Sigmoid colon (tissue), 7 donors: ENCODE results near the gene WNT1. TPM values are rescaled to one million over a fixed set of nuclear protein-coding genes. Genes with fewer than 3 reads are reported as not detected.

Source experiments
- DNase-seq: peaks from one replicate; pipeline ENCODE4 v3.0.0-alpha.2; 2019
- H3K27ac ChIP-seq, 4 donors: fragments of 200-600 bp; sonication (generic); one replicate each; pipeline ENCODE4 v1.5.1; 2016 to 2019; ENCODE audit warnings: mild to moderate bottlenecking in 1 of 4
- H3K27me3 ChIP-seq, 3 donors: fragments of 200-600 bp; sonication (generic); one replicate each; pipeline ENCODE4 v1.5.1; 2019; ENCODE audit warnings: mild to moderate bottlenecking in 1 of 3
- H3K36me3 ChIP-seq, 4 donors: fragments of 200-600 bp; sonication (generic); one replicate each; pipeline ENCODE4 v1.5.1; 2016 to 2019
- H3K4me1 ChIP-seq, 4 donors: fragments of 200-600 bp; sonication (generic); one replicate each; pipeline ENCODE4 v1.5.1; 2017 to 2019
- H3K4me3 ChIP-seq, 4 donors: fragments of 200-600 bp; sonication (generic); one replicate each; pipeline ENCODE4 v1.5.1; 2017 to 2019; ENCODE audit warnings: mild to moderate bottlenecking in 2 of 4, moderate library complexity in 1 of 4
- H3K9me3 ChIP-seq, 4 donors: fragments of 200-600 bp in 3 of 4; sonication (generic) in 3 of 4; one replicate each; pipeline versions ENCODE4 v1.5.1 to v1.6.1; 2013 to 2019
- CTCF ChIP-seq, 4 experiments: fragments of 450-650 bp in 3 of 4; fragments of 200-600 bp in 1 of 4; IDR thresholded peaks; one replicate each; pipeline ENCODE4 v1.5.1; 2016 to 2019; ENCODE audit warnings: antibody characterized with exemption in 4 of 4, mild to moderate bottlenecking in 3 of 4, moderate library complexity in 2 of 4
- EP300 ChIP-seq, 4 donors: sonication (generic); formaldehyde crosslinking; IDR thresholded peaks; one replicate each; pipeline ENCODE4 v1.6.1; 2017; ENCODE audit warnings: antibody characterized with exemption in 4 of 4
- POLR2A ChIP-seq, 2 donors: fragments of 450-650 bp; IDR thresholded peaks; one replicate each; pipeline ENCODE4 v1.6.1; 2016; ENCODE audit warnings: antibody characterized with exemption in 2 of 2, mild to moderate bottlenecking in 2 of 2, moderate library complexity in 2 of 2
- POLR2AphosphoS5 ChIP-seq, 4 donors: sonication (generic); formaldehyde crosslinking; IDR thresholded peaks; one replicate each; pipeline ENCODE4 v1.6.1; 2017; ENCODE audit warnings: antibody characterized with exemption in 4 of 4
- WGBS, 2 donors: extraction: QIAGEN DNeasy Blood & Tissue Kit; methylation state at CpG; one replicate each; pipeline ENCODE4 v1.1.7; 2013; 5-methylcytosine and 5-hydroxymethylcytosine counted together
- intact Hi-C: fragments of 100-400 bp; cut with DNase I; formaldehyde crosslinking; loops from one replicate; pipeline ENCODE4 v1.15.1; 2023
- polyA plus RNA-seq, 3 donors: library from polyadenylated mRNA; stranded (reverse); fragments of 200-250 nt; gene quantifications; one replicate each; pipeline ENCODE4 v1.2.3, GENCODE V29; 2013
- small RNA-seq, 3 donors: library from RNA; depleted of rRNA; stranded (forward); fragments of <200 nt; gene quantifications; one replicate each; pipeline ENCODE3, GENCODE V24; 2016
- total RNA-seq, 4 donors: library from RNA; depleted of rRNA; stranded (reverse); fragments of >200 nt; gene quantifications; one replicate each; pipeline ENCODE4 v1.1.0, GENCODE V29; 2016
- donor health status: healthy with polysubstance abuse.
- donor health status: Bipolar disorder and iron deficiency.
- donor health status: healthy.

The WNT1 gene
- total and polyA plus RNA-seq, 7 donors: 0.10 TPM; not detected in 6

GRCh38 chr12:49030714-49031572 is 52.8 kb downstream of the WNT1 start:
- Histone ChIP-seq H3K9me3 (no peaks in the 10 kb centered on the region), H3K27me3 (no peaks in the 10 kb centered on the region), H3K36me3 (peaks cover 39 to 94% (median 58%) of the 10 kb centered on the region in 4 donors), H3K4me3 (no peak overlapping the region), H3K27ac (no peak overlapping the region), H3K4me1 (peaks cover 0 to 14% (median 0%) of the 10 kb centered on the region in 4 donors)
- intact Hi-C loops: no loop called here
- 96% methylated on average over 19 of the region's 19 CpGs for WGBS, 2 donors
- DNase-seq: no peak
- TF ChIP-seq POLR2AphosphoS5 (IDR thresholded peaks at IDR 0.05): no peak
- no peak for TF ChIP-seq EP300 (IDR thresholded peaks at IDR 0.05)

GRCh38 chr12:49031573-49032161 is 53.5 kb downstream of the WNT1 start:
- peaks cover 0 to 14% (median 0%) of the 10 kb centered on the region in 4 donors for H3K4me1 ChIP-seq
- H3K27me3 ChIP-seq: no peaks in the 10 kb centered on the region
- H3K36me3 ChIP-seq: peaks cover 34 to 91% (median 52%) of the 10 kb centered on the region in 4 donors
- H3K4me3 ChIP-seq: no peak overlapping the region
- intact Hi-C loops: no loop called here
- no peak overlapping the region for H3K27ac ChIP-seq
- WGBS, 2 donors: 88 to 92% methylated on average over 8 of the region's 8 CpGs
- no peak for DNase-seq
- no peaks in the 10 kb centered on the region for H3K9me3 ChIP-seq
- no peak for TF ChIP-seq POLR2A (IDR thresholded peaks at IDR 0.05)
- TF ChIP-seq POLR2AphosphoS5 (IDR thresholded peaks at IDR 0.05): no peak
- no peak for TF ChIP-seq CTCF (IDR thresholded peaks at IDR 0.05)
- TF ChIP-seq EP300 (IDR thresholded peaks at IDR 0.05): no peak

Small RNAs within 50 kb of the gene (small RNA-seq; reads per million reads assigned to genes)
- gene RNU6-940P: 0 reads per million in 3 donors

Other genes starting within 250 kb of the WNT1 start
- gene ADCY6, start 189.2 kb upstream of the WNT1 start, total RNA-seq: 10 to 100 TPM; 15.2 to 28.5 (median 16.6) TPM
- 10 to 100 TPM; 10.2 to 52.5 (median 10.9) TPM for gene ADCY6, start 189.2 kb upstream of the WNT1 start, polyA plus RNA-seq
- 10 to 100 TPM; 10.7 to 32.1 (median 18.4) TPM for gene CACNB3, start 159.8 kb upstream of the WNT1 start, total RNA-seq
- 10 to 100 TPM; 21.0 to 23.4 (median 22.0) TPM for gene CACNB3, start 159.8 kb upstream of the WNT1 start, polyA plus RNA-seq
- 10 to 100 TPM; 52.8 to 91.5 (median 56.3) TPM for gene DDX23, start 126.2 kb upstream of the WNT1 start, total RNA-seq
- gene DDX23, start 126.2 kb upstream of the WNT1 start, polyA plus RNA-seq: 10 to 100 TPM; 32.4 to 72.0 (median 40.7) TPM
- 1 to 10 TPM in 1 of 4 donors, under 1 TPM in 1, not detected in 2; 0.36 to 5.2 TPM for gene RND1, start 112.5 kb upstream of the WNT1 start, total RNA-seq
- gene RND1, start 112.5 kb upstream of the WNT1 start, polyA plus RNA-seq: 10 to 100 TPM in 1 of 3 donors, 1 to 10 TPM in 2; 2.4 to 16.2 (median 8.0) TPM
- gene FKBP11, start 52.8 kb upstream of the WNT1 start, total RNA-seq: 1 to 10 TPM; 4.6 to 7.5 (median 6.4) TPM
- 10 to 100 TPM; 12.0 to 50.2 (median 12.3) TPM for gene FKBP11, start 52.8 kb upstream of the WNT1 start, polyA plus RNA-seq
- gene ARF3, start 20.8 kb upstream of the WNT1 start, total RNA-seq: 10 to 100 TPM; 37.9 to 61.0 (median 49.3) TPM
- 100 to 1,000 TPM in 2 of 3 donors, 10 to 100 TPM in 1; 87.7 to 161 (median 132) TPM for gene ARF3, start 20.8 kb upstream of the WNT1 start, polyA plus RNA-seq
- gene WNT10B, start 6.6 kb upstream of the WNT1 start, total RNA-seq: under 1 TPM in 3 of 4 donors, not detected in 1; 0.28 to 0.49 (median 0.36) TPM
- gene WNT10B, start 6.6 kb upstream of the WNT1 start, polyA plus RNA-seq: 1 to 10 TPM in 1 of 3 donors, not detected in 2; 1.0 TPM
- under 1 TPM in 1 of 4 donors, not detected in 3; 0.14 TPM for gene DDN, start 21.1 kb downstream of the WNT1 start, total RNA-seq
- under 1 TPM in 2 of 3 donors, not detected in 1; 0.60 to 0.69 TPM for gene DDN, start 21.1 kb downstream of the WNT1 start, polyA plus RNA-seq
- 10 to 100 TPM; 49.6 to 71.3 (median 60.0) TPM for gene PRKAG1, start 40.5 kb downstream of the WNT1 start, total RNA-seq
- 10 to 100 TPM; 48.6 to 71.2 (median 61.3) TPM for gene PRKAG1, start 40.5 kb downstream of the WNT1 start, polyA plus RNA-seq
- gene KMT2D, start 82.5 kb downstream of the WNT1 start, total RNA-seq: 10 to 100 TPM; 18.2 to 52.9 (median 30.6) TPM
- 10 to 100 TPM in 2 of 3 donors, 1 to 10 TPM in 1; 1.8 to 61.8 (median 10.2) TPM for gene KMT2D, start 82.5 kb downstream of the WNT1 start, polyA plus RNA-seq
- gene RHEBL1, start 91.7 kb downstream of the WNT1 start, total RNA-seq: under 1 TPM in 1 of 4 donors, not detected in 3; 0.36 TPM
- gene RHEBL1, start 91.7 kb downstream of the WNT1 start, polyA plus RNA-seq: 1 to 10 TPM in 1 of 3 donors, not detected in 2; 2.2 TPM
- under 1 TPM in 2 of 4 donors, not detected in 2; 0.14 to 0.83 TPM for gene DHH, start 116.5 kb downstream of the WNT1 start, total RNA-seq
- under 1 TPM in 1 of 3 donors, not detected in 2; 0.63 TPM for gene DHH, start 116.5 kb downstream of the WNT1 start, polyA plus RNA-seq
- 10 to 100 TPM; 34.6 to 82.3 (median 51.5) TPM for gene LMBR1L, start 132.5 kb downstream of the WNT1 start, total RNA-seq
- 10 to 100 TPM in 2 of 3 donors, 1 to 10 TPM in 1; 7.8 to 41.4 (median 10.2) TPM for gene LMBR1L, start 132.5 kb downstream of the WNT1 start, polyA plus RNA-seq
- gene TUBA1B, start 153.1 kb downstream of the WNT1 start, total RNA-seq: 100 to 1,000 TPM; 651 to 712 (median 682) TPM
- 1,000 to 10,000 TPM in 1 of 3 donors, 100 to 1,000 TPM in 2; 482 to 1,083 (median 767) TPM for gene TUBA1B, start 153.1 kb downstream of the WNT1 start, polyA plus RNA-seq
- gene TUBA1A, start 210.8 kb downstream of the WNT1 start, total RNA-seq: 100 to 1,000 TPM; 614 to 677 (median 635) TPM
- gene TUBA1A, start 210.8 kb downstream of the WNT1 start, polyA plus RNA-seq: 100 to 1,000 TPM in 1 of 3 donors, 10 to 100 TPM in 2; 20.1 to 129 (median 41.4) TPM